Mucosa of rectum (tissue), 2 donors: ENCODE results near the gene CACNA1B.

ENCODE experiments used
- H3K27ac ChIP-seq, 2 donors: one replicate each; pipeline ENCODE4 v1.7.0; 2013; ENCODE audit warnings: inconsistent platforms in 2 of 2, low read depth in 2 of 2, low read length in 2 of 2
- H3K27me3 ChIP-seq, 2 donors: one replicate each; pipeline ENCODE4 v1.7.0; 2013; ENCODE audit warnings: low read length in 2 of 2; ENCODE audit not compliant: control insufficient read depth in 2 of 2, insufficient read depth in 2 of 2
- H3K36me3 ChIP-seq, 2 donors: one replicate each; pipeline ENCODE4 v1.7.0; 2013; ENCODE audit warnings: low read length in 2 of 2; ENCODE audit not compliant: control insufficient read depth in 2 of 2, insufficient read depth in 2 of 2
- H3K4me1 ChIP-seq, 2 donors: one replicate each; pipeline ENCODE4 v1.7.0; 2013; ENCODE audit warnings: low read length in 2 of 2, mild to moderate bottlenecking in 1 of 2; ENCODE audit not compliant: control insufficient read depth in 2 of 2, insufficient read depth in 2 of 2
- H3K4me3 ChIP-seq, 2 donors: one replicate each; pipeline ENCODE4 v1.7.0; 2013; ENCODE audit warnings: low read length in 2 of 2
- H3K9ac ChIP-seq, 2 donors: one replicate each; pipeline ENCODE4 v1.7.0; 2013; ENCODE audit warnings: low read length in 2 of 2, low read depth in 1 of 2, mild to moderate bottlenecking in 1 of 2
- H3K9me3 ChIP-seq, 2 donors: one replicate each; pipeline ENCODE4 v1.7.0; 2013; ENCODE audit warnings: low read length in 2 of 2; ENCODE audit not compliant: control insufficient read depth in 2 of 2
- donor health status: healthy.
- donor health status: Normal muscosa, but diverticular disease.

CACNA1B gene

DNA sequence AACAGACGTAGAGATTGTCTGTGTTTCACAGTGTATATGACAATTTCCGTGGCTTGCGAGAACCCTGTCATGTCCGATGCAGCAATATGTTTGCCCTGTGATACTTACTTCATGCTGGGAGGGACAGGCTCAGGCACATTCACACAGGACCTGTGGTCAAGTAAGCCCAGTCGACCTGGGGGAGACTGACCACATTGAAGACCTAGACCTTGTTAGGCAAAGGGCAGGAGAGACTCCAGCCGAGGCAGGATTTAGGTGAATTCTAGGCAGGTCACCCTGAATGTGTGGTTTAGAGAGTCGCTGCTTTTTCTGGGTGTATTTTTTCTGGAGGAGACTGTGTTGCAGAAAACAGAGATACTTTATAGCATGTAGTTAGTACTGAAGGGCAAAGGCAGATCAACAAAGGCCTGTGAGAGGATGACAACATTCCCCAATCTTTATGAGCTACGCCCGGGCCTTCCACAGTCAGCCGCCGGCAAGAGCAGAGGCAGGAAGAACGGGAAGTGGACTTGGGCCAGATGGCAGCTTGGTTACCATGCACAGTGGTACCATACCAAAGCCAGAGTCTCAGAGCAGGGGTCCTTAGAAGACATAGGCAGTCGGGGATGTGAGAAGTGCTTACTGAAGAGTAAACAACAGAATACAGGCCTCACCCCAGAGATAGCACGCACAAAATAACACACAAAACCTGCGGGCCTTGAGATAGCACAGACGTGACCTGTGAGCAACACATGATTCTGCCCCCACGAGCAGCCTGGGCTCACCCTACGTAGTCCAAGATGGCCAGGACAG is 220.7 kb downstream of the CACNA1B start:
- Histone ChIP-seq H3K27ac (no peak overlapping the region), H3K27me3 (no peaks in the 10 kb centered on the region), H3K36me3 (no peaks in the 10 kb centered on the region), H3K9me3 (no peaks in the 10 kb centered on the region), H3K4me3 (no peak overlapping the region), H3K9ac (no peak overlapping the region), H3K4me1 (no peaks in the 10 kb centered on the region)

DNA sequence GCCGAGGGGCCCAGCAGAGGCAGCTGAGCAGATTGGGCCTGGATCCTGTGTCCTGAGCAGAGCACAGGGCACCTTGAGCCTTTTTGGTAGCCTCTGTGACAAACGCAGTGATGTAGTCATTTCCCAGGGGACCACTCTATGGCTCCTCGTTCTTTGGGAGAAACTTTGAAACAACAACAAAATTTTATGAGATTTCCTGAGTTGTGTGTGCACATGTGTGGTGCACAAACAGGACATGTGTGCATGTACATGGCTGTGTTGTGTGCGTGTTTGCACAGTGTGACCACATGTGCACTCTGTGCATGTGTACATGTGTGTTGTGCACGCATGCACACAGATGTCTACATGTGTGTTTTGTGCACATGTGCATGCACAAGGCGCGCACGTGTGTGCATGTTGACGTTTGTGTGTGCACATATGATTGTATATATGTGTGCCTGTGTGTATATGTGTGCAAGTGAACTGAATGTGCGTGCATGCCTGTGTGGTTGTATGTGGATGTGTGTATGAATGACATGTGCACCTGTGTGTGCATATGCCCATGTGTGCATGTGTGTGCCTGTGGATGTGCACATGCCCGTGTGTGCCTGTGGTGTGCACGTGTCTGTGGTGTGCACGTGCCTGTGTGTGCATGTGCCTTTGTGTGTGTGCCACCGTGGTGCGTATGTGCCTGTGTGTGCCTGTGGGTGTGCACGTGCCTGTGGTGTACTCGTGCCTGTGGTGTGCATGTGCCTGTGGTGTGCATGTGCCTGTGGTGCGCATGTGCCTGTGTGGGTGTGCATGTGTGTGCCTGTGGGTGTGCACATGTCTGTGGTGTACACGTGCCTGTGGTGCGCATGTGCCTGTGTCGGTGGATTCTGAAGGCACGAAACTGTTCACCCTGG is 221.6 kb downstream of the CACNA1B start:
- H3K36me3 ChIP-seq: no peaks in the 10 kb centered on the region
- H3K27me3 ChIP-seq: no peaks in the 10 kb centered on the region
- no peaks in the 10 kb centered on the region for H3K4me1 ChIP-seq
- H3K27ac ChIP-seq: no peak overlapping the region
- no peak overlapping the region for H3K4me3 ChIP-seq
- H3K9me3 ChIP-seq: no peaks in the 10 kb centered on the region
- no peak overlapping the region for H3K9ac ChIP-seq

DNA sequence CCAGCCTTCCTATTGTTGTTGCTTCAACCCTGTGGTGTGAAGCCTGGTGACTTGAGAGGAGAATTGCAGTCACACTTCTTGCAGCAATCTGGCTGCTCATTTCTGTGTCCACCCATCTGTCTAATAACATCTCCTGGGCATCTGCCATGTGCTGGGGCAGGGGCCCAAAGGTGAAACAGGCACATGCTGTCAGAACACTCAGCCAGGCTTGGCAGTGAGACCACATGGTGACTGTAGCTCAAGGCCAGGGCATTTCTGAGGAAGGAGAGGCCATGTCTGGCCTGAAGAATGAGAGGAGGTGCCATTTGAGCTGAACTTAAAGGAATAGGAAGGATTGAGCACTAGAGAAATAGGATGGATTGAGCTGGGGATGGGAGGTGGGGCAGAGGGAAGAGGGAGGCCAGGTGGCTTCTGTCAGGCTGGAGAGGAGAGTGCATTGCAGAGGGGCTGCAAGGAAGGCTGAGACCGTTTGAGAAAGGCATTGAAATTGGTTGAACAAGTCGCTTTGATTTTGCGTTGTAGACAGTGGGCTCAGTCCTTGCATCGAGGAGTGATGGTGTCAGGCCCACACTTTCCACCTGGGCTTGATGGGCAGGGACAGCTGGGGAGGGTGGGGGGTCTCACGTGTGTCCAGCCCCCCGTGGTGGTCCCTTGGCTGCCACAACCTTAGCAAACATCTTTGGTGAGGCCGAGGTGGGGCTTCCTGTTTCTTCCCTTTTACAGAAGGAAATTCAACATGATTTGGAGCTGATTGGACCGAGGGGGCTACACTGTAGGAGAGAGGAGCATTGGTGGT is 222.4 kb downstream of the CACNA1B start:
- Histone ChIP-seq H3K4me3 (no peak overlapping the region), H3K9me3 (no peaks in the 10 kb centered on the region), H3K36me3 (no peaks in the 10 kb centered on the region), H3K9ac (no peak overlapping the region), H3K4me1 (no peaks in the 10 kb centered on the region), H3K27me3 (no peaks in the 10 kb centered on the region), H3K27ac (no peak overlapping the region)

DNA sequence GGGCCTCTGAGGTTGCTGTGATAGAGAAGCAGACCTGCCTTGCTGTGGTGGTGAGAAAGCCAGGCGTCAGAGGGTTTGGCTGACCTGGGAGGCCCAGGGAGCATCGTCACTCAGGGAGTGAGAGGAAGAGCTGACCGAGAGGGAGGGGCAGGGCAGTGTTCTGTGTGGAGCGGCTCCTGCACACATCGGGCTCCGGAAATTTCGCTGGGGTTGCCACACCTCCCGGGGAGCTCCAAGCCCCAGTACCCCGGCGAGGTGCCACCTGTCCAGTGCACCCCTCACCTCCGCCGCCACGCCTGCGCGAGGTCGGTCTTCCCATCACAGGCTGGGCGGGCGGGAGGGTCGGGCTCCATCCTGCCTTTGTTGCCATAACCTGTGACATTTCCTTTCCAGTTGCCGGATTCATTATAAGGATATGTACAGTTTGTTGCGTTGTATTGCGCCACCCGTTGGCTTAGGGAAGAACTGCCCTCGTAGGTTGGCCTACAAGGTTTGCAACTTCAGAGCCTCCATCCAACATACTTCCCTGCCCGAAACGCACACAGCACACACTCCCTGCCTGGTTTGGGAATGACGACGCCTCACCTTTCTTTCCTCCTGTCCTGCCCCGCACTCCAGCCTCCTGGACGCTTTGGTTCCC is 223.2 kb downstream of the CACNA1B start:
- Histone ChIP-seq H3K4me1 (no peaks in the 10 kb centered on the region), H3K27ac (no peak overlapping the region)

DNA sequence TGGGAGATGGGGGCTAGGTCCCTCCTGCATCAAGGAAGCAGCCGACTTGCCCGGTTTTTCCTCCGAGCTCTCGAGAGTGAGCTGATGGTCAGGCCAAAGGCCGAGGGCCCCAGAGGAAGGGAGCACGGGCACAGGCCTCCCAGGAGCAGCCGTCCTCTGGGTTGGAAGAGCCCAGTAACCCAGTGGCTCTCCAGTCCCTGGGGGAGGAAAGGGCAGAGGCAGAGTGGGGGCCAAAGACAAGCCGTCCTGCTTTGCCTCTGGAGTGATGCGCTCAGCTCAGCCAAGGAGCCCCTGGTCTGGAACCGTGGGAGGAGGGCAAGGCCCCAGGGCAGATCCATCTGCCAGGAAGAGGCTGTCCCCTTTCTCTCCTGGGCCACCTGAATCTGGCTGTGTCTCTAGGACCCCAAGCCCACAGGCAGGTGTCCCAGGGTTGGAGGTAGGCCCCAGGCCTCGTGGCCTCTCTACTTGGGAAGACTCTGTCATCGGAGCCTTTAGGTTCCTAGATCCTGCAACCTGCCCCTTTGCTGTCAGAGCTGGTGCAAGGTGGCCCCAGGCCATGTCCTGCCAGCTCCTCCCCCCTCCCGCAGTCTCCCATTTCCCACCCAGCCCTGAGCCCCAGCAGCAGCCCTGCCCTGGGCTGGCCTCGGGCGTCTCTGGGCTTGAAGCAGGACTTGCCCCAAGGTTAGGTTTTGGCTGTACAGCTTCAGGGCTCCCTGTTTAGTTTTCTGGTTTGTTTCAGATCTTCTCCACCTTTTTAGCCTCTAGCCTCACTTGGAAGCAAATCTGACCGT is 224.1 kb downstream of the CACNA1B start:
- Histone ChIP-seq H3K4me3 (no peak overlapping the region), H3K27me3 (no peaks in the 10 kb centered on the region), H3K27ac (no peak overlapping the region), H3K9me3 (no peaks in the 10 kb centered on the region), H3K4me1 (no peaks in the 10 kb centered on the region), H3K9ac (no peak overlapping the region), H3K36me3 (no peaks in the 10 kb centered on the region)

More for the DNA sequence above, 223.2 kb downstream of the CACNA1B start:
- Histone ChIP-seq H3K9me3 (no peaks in the 10 kb centered on the region), H3K27me3 (no peaks in the 10 kb centered on the region), H3K4me3 (no peak overlapping the region), H3K36me3 (no peaks in the 10 kb centered on the region), H3K9ac (no peak overlapping the region)

DNA sequence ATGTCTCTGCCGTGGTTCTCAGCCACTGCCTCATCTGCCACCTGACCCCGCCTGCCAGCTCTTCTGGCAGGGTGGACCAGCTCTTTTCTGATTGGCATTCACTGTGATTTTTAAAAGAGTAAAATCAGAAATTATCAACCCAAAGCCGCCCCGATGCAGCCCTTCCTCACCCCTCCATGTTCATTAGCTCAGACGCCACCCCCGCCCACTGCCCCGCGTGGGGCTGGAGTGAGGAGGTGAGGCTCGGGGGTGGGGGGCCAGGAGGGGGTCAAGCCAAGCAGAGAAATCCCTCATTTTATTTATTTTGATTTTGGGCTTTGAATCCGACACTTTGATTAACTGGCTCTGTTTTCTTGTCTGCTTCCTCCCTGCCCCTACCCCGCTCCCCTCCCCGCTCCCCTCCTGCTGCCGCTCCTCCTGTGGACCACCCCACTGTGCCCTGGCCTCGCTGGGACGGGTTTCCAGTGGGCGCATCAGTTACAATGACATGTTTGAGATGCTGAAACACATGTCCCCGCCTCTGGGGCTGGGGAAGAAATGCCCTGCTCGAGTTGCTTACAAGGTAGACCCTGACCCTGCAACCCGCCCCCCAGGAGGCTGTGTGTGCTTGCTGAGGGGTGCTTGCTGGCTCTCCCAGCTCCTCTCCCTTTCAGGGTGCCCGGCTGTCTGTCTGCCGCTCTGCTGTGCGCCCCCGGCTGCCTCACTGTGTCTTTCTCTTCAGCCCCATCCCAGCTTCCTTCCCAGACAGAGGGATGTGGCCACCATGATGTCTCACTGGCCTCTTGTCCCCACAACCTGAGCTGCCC is 224.9 kb downstream of the CACNA1B start:
- Histone ChIP-seq H3K9me3 (no peaks in the 10 kb centered on the region), H3K36me3 (no peaks in the 10 kb centered on the region), H3K27me3 (no peaks in the 10 kb centered on the region), H3K4me1 (no peaks in the 10 kb centered on the region), H3K4me3 (no peak overlapping the region), H3K27ac (no peak overlapping the region), H3K9ac (no peak overlapping the region)

DNA sequence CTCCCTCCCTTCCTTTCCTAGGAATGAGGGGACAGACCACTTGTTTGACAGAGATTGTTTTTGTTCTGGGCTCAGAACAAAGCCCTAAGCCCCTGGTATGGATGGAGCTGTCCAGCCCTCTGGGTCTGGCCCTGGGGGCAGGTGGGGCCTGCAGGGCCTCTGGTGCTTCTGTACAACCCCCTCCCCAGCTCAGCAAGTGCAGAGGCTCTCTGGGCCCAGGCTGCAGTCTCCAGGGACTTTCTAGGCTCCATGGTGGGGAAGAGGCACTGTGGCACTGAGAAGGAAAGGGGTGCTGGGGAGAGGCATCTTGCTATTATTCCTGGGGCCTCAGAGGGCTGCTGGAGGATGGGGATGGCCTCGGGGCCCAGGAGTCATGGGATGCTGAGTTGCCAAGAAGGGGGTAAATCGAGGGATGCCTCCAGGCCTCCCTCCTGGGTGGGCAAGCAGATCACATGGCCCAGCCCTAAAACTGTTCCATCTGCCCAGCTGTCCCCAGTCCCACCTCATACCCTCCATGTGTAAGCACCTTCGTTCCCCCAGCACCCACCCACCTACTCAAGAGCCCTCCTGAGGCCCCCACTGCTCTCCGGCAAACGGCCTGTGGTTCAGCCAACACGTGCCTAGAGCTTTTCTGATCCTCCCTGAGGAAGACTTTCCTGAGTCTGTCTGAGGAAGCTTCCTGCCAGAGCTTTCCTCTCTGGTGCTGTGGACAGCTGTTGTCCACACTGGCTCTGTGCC is 225.7 kb downstream of the CACNA1B start:
- Histone ChIP-seq H3K27me3 (no peaks in the 10 kb centered on the region), H3K4me1 (no peaks in the 10 kb centered on the region), H3K9ac (no peak overlapping the region)

DNA sequence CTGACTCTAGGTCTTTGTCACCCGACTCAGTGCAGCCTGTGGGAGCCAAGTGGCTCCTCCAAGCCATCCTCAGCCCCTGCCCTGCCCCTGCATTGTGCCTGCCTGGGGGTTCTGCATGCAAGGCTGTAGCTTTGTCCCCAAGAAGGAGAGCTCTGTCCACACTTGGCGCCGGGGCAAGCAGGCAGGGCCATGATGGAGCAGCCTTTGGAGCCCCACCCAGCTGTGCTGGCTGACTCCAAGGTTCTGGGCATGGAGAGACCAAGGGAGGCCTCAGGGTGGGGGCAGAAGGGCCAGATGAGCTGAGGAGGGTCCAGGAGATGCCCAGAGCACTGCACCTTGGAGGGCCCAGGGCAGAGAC is 226.2 kb downstream of the CACNA1B start:
- H3K36me3 ChIP-seq: no peaks in the 10 kb centered on the region
- H3K27ac ChIP-seq: no peak overlapping the region

More for the DNA sequence above, 225.7 kb downstream of the CACNA1B start:
- Histone ChIP-seq H3K27ac (no peak overlapping the region), H3K9me3 (no peaks in the 10 kb centered on the region), H3K4me3 (no peak overlapping the region), H3K36me3 (no peaks in the 10 kb centered on the region)

More for the DNA sequence above, 226.2 kb downstream of the CACNA1B start:
- Histone ChIP-seq H3K9ac (no peak overlapping the region), H3K27me3 (no peaks in the 10 kb centered on the region), H3K9me3 (no peaks in the 10 kb centered on the region), H3K4me1 (no peaks in the 10 kb centered on the region), H3K4me3 (no peak overlapping the region)
